ENCODE measurements around the gene KNDC1.

Gene KNDC1

GRCh38 chr10:133162910-133163856 is 3.2 kb downstream of the KNDC1 start:
- no peak for DNase-seq (ENCODE audit: low read depth)
- TF ChIP-seq, protein P1, sequence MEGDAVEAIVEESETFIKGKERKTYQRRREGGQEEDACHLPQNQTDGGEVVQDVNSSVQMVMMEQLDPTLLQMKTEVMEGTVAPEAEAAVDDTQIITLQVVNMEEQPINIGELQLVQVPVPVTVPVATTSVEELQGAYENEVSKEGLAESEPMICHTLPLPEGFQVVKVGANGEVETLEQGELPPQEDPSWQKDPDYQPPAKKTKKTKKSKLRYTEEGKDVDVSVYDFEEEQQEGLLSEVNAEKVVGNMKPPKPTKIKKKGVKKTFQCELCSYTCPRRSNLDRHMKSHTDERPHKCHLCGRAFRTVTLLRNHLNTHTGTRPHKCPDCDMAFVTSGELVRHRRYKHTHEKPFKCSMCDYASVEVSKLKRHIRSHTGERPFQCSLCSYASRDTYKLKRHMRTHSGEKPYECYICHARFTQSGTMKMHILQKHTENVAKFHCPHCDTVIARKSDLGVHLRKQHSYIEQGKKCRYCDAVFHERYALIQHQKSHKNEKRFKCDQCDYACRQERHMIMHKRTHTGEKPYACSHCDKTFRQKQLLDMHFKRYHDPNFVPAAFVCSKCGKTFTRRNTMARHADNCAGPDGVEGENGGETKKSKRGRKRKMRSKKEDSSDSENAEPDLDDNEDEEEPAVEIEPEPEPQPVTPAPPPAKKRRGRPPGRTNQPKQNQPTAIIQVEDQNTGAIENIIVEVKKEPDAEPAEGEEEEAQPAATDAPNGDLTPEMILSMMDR (conservative IDR thresholded peaks at IDR 0.05; ENCODE audit: control insufficient read depth, insufficient read depth, low read depth, low read length): no peak
- H3K4me3 ChIP-seq (ENCODE audit: control insufficient read depth, low read depth, low read length): no peak overlapping the region

GRCh38 chr10:133163889-133164815 is 4.1 kb downstream of the KNDC1 start:
- TF ChIP-seq, protein P1 (conservative IDR thresholded peaks at IDR 0.05; ENCODE audit: control insufficient read depth, insufficient read depth, low read depth, low read length): no peak
- no peak for DNase-seq (ENCODE audit: low read depth)
- no peak overlapping the region for H3K4me3 ChIP-seq (ENCODE audit: control insufficient read depth, low read depth, low read length)

- H3K4me3 ChIP-seq (ENCODE audit: control insufficient read depth, low read depth, low read length): no peak overlapping the region
- DNase-seq (ENCODE audit: low read depth): no peak
- TF ChIP-seq, protein P1 (conservative IDR thresholded peaks at IDR 0.05; ENCODE audit: control insufficient read depth, insufficient read depth, low read depth, low read length): no peak
Measured at GRCh38 chr10:133164816-133165555, 5.0 kb downstream of the KNDC1 start.

DNA sequence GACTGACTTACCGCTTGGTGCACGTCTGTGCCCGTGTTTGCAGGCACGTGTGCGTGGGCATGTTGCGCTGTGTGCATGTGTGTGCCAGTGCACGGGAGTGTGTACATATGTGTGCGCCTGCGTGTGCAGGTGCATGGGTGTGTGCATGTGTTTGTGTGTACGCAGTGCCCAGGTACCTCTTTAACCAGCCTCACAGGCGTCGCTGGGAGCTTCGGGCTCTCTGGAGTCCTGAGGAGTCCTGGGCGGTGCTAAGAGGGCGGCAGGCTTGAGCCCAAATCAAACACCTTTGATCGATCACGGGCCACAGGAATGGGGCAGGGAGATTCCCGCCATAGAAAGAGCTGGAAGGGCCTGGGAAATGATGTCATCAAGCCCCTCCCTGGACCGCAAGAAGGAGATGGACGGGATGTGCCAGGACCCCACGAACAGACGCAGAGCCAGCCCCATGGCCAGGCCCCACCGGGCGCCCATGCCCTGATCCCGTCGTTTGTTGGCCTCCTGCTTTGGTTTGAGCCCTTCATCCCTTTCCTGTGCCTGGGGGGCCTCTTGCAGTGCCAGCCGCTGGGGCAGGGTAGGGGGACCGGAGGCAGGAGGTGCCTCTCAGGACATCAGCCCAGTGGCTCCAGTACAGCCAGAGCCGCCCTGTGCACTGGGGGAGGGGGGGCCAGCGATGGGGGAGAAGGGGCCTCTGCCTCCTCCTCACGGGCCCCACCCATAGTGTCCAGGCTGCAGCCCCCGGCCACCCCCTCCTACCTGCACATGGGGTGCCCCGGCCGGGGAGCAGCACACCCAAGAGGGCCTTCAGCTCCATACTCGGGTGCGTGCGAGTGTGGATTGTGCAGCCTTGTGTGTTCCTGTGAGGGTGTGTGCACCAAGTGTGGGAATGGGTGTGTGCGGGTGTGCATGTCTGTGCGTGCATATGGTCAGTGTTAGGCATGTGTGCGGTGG is 5.8 kb downstream of the KNDC1 start:
- H3K4me3 ChIP-seq (ENCODE audit: control insufficient read depth, low read depth, low read length): no peak overlapping the region
- no peak for DNase-seq (ENCODE audit: low read depth)
- TF ChIP-seq, protein P1 (conservative IDR thresholded peaks at IDR 0.05; ENCODE audit: control insufficient read depth, insufficient read depth, low read depth, low read length): no peak

DNA sequence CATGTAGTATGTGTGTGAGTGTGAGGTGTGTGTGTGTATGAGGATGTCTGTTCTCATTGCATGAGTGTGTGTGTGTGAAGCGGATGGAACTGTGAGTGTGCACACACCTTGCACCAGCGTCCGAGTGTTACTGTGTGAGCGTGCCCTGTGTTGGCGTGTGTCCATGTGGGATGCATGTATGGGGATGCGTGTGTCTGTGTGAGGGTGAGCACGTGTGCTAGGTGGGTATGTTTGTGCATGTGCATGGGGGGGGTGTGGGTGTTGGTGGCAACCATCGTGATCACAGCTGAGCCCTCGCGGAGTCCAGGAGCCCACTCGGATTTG is 6.4 kb downstream of the KNDC1 start:
- TF ChIP-seq, protein P1 (conservative IDR thresholded peaks at IDR 0.05; ENCODE audit: control insufficient read depth, insufficient read depth, low read depth, low read length): no peak
- DNase-seq (ENCODE audit: low read depth): no peak
- H3K4me3 ChIP-seq (ENCODE audit: control insufficient read depth, low read depth, low read length): no peak overlapping the region

Data from fibroblast of mammary gland (primary cell).